Body of pancreas (tissue), 4 donors: ENCODE measurements around the gene SLC28A1. TPM values are rescaled to one million over a fixed set of nuclear protein-coding genes. Genes with fewer than 3 reads are reported as not detected.
"Not testable (repeated sequence)": the region's sequence is repeated elsewhere in the genome, so short reads cannot be mapped to it uniquely, and the experiment has no call there.

Experiments
- ATAC-seq: fragments of 150-250 bp; one replicate; pipeline ENCODE4 v1.9.1; 2016
- DNase-seq, 4 donors: peaks; one replicate each; pipeline ENCODE4 v3.0.0-alpha.2; 2019
- H3K27ac ChIP-seq, 4 donors: fragments of 200-600 bp; sonication (generic); 1 replicate in 3 of 4; 2 replicates in 1 of 4; pipeline versions ENCODE4 v1.5.1 to v1.6.1; 2016 to 2019; ENCODE audit warnings: mild to moderate bottlenecking in 1 of 4, mixed read lengths in 1 of 4, moderate library complexity in 1 of 4
- H3K27me3 ChIP-seq, 2 donors: fragments of 200-600 bp; sonication (generic); one replicate each; pipeline ENCODE4 v1.6.0; 2016; ENCODE audit warnings: mild to moderate bottlenecking in 1 of 2
- H3K36me3 ChIP-seq, 2 donors: fragments of 200-600 bp; sonication (generic); replicated peaks in 1 of 2; 2 replicates each; pipeline ENCODE4 v1.5.1; 2016; ENCODE audit warnings: low read depth in 2 of 2; ENCODE audit not compliant: insufficient read depth in 1 of 2
- H3K4me1 ChIP-seq: fragments of 200-600 bp; sonication (generic); one replicate; pipeline ENCODE4 v1.6.0; 2016
- H3K4me3 ChIP-seq, 2 donors: fragments of 200-600 bp; sonication (generic); 1 replicate in 1 of 2; 2 replicates in 1 of 2; pipeline ENCODE4 v1.5.1; 2016 to 2019
- H3K9me3 ChIP-seq, 3 donors: fragments of 200-600 bp; sonication (generic); 1 replicate in 2 of 3; 2 replicates in 1 of 3; pipeline ENCODE4 v1.5.1; 2016
- POLR2A ChIP-seq, 3 donors: fragments of 450-650 bp; IDR thresholded peaks; one replicate each; pipeline ENCODE4 v1.6.1; 2016; ENCODE audit warnings: antibody characterized with exemption in 3 of 3, mild to moderate bottlenecking in 2 of 3
- WGBS, 2 donors: methylation state at CpG; one replicate each; pipeline ENCODE4 v1.1.5; 2017; 5-methylcytosine and 5-hydroxymethylcytosine counted together
- intact Hi-C: fragments of 100-400 bp; cut with DNase I; formaldehyde crosslinking; loops from one replicate; pipeline ENCODE4 v1.15.1; 2023
- total RNA-seq, 2 donors: library from RNA; depleted of rRNA; stranded (reverse); fragments of >200 nt; gene quantifications; one replicate each; pipeline ENCODE4 v1.1.0, GENCODE V29; 2016
- TF ChIP-seq, protein P1 (sequence below), 7 experiments: fragments of 450-650 bp in 4 of 7; fragments of 200-600 bp in 3 of 7; sonication (generic) in 3 of 7; IDR thresholded peaks; one replicate each; pipeline ENCODE4 v1.5.1; 2016 to 2019; ENCODE audit warnings: antibody characterized with exemption in 7 of 7

The SLC28A1 gene
- total RNA-seq, 2 donors from 2014 or later, result 0.26 TPM; not detected in 1

DNA sequence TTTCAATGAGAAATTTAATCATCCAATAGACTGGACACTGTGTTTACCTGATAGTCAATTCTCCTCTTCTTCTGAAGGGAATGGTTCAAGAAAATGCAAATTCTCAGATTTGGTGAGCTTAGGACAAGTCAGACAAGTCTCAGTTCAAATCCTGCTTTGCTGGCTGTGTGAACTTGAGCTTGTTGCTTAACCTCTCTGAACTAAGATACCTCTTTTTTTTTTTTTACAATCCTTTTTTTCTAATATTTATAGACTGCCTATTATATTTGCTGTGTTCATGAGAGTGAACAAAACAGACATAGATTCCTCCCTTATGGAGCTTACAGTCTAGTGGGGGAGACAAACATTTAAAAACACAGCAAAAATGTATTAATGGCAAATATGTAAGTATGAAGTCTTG lies 8.2 kb upstream of the SLC28A1 start:
- Histone ChIP-seq H3K27ac (no peak overlapping the region), H3K36me3 (no peaks in the 10 kb centered on the region), H3K4me1 (peaks cover 9% of the 10 kb centered on the region), H3K4me3 (no peak overlapping the region), H3K27me3 (no peaks in the 10 kb centered on the region), H3K9me3 (no peaks in the 10 kb centered on the region)
- DNase-seq, result no peak
- ATAC-seq, result no peak
- TF ChIP-seq, protein P1, sequence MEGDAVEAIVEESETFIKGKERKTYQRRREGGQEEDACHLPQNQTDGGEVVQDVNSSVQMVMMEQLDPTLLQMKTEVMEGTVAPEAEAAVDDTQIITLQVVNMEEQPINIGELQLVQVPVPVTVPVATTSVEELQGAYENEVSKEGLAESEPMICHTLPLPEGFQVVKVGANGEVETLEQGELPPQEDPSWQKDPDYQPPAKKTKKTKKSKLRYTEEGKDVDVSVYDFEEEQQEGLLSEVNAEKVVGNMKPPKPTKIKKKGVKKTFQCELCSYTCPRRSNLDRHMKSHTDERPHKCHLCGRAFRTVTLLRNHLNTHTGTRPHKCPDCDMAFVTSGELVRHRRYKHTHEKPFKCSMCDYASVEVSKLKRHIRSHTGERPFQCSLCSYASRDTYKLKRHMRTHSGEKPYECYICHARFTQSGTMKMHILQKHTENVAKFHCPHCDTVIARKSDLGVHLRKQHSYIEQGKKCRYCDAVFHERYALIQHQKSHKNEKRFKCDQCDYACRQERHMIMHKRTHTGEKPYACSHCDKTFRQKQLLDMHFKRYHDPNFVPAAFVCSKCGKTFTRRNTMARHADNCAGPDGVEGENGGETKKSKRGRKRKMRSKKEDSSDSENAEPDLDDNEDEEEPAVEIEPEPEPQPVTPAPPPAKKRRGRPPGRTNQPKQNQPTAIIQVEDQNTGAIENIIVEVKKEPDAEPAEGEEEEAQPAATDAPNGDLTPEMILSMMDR (IDR thresholded peaks at IDR 0.05), result no peak
- TF ChIP-seq POLR2A (IDR thresholded peaks at IDR 0.05), result no peak
- intact Hi-C loops, result no loop called here

- H3K4me3 ChIP-seq, DNase-seq, H3K9me3 ChIP-seq, intact Hi-C loops, H3K4me1 ChIP-seq, H3K27me3 ChIP-seq, H3K27ac ChIP-seq, H3K36me3 ChIP-seq, ATAC-seq: not testable (repeated sequence)
- 81 to 85% methylated on average over 3 of the region's 3 CpGs for WGBS, 2 donors
Observed at GRCh38 chr15:84877701-84878100, 6.8 kb upstream of the SLC28A1 start.

GRCh38 chr15:84878504-84878903 lies 6.0 kb upstream of the SLC28A1 start:
- no peak overlapping the region for H3K27ac ChIP-seq
- peak; percentile 70 for ATAC-seq
- intact Hi-C loops, result no loop called here

GRCh38 chr15:84879088-84879780 lies 5.2 kb upstream of the SLC28A1 start:
- no peak for TF ChIP-seq POLR2A (IDR thresholded peaks at IDR 0.05)
- TF ChIP-seq, protein P1 (IDR thresholded peaks at IDR 0.05), result no peak
- Histone ChIP-seq H3K36me3 (no peaks in the 10 kb centered on the region), H3K4me1 (peaks cover 20% of the 10 kb centered on the region), H3K27me3 (no peaks in the 10 kb centered on the region), H3K9me3 (no peaks in the 10 kb centered on the region), H3K4me3 (no peak overlapping the region), H3K27ac (no peak overlapping the region)
- no peak for ATAC-seq
- DNase-seq, result no peak
- WGBS, 2 donors, result 67 to 74% methylated on average over 1 to 11 of the region's 11 CpGs
- intact Hi-C loops, result no loop called here

More at GRCh38 chr15:84878504-84878903, 6.0 kb upstream of the SLC28A1 start:
- Histone ChIP-seq H3K36me3 (no peaks in the 10 kb centered on the region), H3K9me3 (no peaks in the 10 kb centered on the region), H3K4me3 (no peak overlapping the region), H3K27me3 (no peaks in the 10 kb centered on the region), H3K4me1 (peaks cover 13% of the 10 kb centered on the region)
- TF ChIP-seq, protein P1 (IDR thresholded peaks at IDR 0.05), result peak; percentile 49 to 82 (median 69)
- no peak for TF ChIP-seq POLR2A (IDR thresholded peaks at IDR 0.05)
- peak; percentile 74 to 84 (median 78) for DNase-seq
- WGBS, 2 donors, result 26 to 67% methylated on average over 2 to 4 of the region's 4 CpGs

DNA sequence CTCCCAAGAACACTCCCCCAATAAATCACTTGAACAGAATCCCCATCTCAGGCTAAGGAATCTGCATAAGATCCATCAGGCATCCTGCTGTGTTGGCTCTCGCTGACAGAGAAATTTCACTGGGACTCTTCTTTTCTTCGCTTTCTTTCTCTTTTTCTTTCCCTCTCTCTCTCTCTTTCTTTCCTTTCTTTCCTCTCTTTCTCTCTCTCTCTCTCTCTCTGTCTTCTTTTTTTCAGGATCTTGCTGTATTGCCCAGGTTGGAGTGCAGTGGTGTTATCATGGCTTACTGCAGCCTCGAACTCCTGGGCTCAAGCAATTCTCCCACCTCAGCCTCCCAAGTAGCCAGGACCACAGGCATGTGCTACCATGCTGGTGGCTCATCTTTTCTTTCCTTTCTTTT lies 4.5 kb upstream of the SLC28A1 start:
- Histone ChIP-seq H3K36me3 (no peaks in the 10 kb centered on the region), H3K4me1 (peaks cover 23% of the 10 kb centered on the region), H3K9me3 (no peaks in the 10 kb centered on the region), H3K27ac (no peak overlapping the region), H3K4me3 (no peak overlapping the region), H3K27me3 (no peaks in the 10 kb centered on the region)
- ATAC-seq (no peak), DNase-seq (no peak)
- TF ChIP-seq, protein P1 (IDR thresholded peaks at IDR 0.05), result no peak
- no peak for TF ChIP-seq POLR2A (IDR thresholded peaks at IDR 0.05)
- WGBS, 2 donors, result 67 to 75% methylated on average over 3 of the region's 3 CpGs
- intact Hi-C loops, result no loop called here
